A673 (cell line): Measurements from ENCODE around the gene SYNE1. TPM values are rescaled to one million over a fixed set of nuclear protein-coding genes. Genes with fewer than 3 reads are reported as not detected.

Experiments
- BruUV-seq: library from RNA; stranded (reverse); fragments of 400-500 nt; replicated peaks from 2 replicates; lab custom pipeline; 2021; lab: Mats Ljungman, UMichigan
- CTCF ChIA-PET: fragments of 300-600 bp; sonication (Branson Sonifier 250); formaldehyde crosslinking; loops from one replicate; lab custom pipeline; 2022; ENCODE audit warnings: antibody characterized with exemption; lab: Charles Lee
- POLR2A ChIA-PET: fragments of 300-600 bp; sonication (Branson Sonifier 250); formaldehyde crosslinking; loops from one replicate; lab custom pipeline; 2022; ENCODE audit warnings: antibody characterized with exemption; ENCODE audit not compliant: low non-redundant PET; lab: Charles Lee
- DNase-seq: peaks from one replicate; pipeline ENCODE4 v3.0.0-alpha.2; 2015; ENCODE audit warnings: low spot score
- H3K27ac ChIP-seq: fragments of 200-600 bp; sonication (generic); 2 replicates; pipeline ENCODE4 v1.5.1; 2016; ENCODE audit warnings: mixed run types, low read depth, mild to moderate bottlenecking, mixed read lengths, antibody characterized with exemption, low read length; ENCODE audit not compliant: poor library complexity, severe bottlenecking
- H3K27me3 ChIP-seq: fragments of 200-600 bp; sonication (generic); replicated peaks from 2 replicates; pipeline ENCODE4 v1.6.1; 2017; ENCODE audit warnings: mixed run types, low read depth, mild to moderate bottlenecking, mixed read lengths, antibody characterized with exemption, low read length; ENCODE audit not compliant: insufficient read depth, poor library complexity
- H3K36me3 ChIP-seq: fragments of 200-600 bp; sonication (generic); 2 replicates; pipeline ENCODE4 v1.6.1; 2016; ENCODE audit warnings: mixed run types, mild to moderate bottlenecking, mixed read lengths, antibody characterized with exemption, low read length; ENCODE audit not compliant: insufficient read depth, poor library complexity, severe bottlenecking
- H3K4me1 ChIP-seq: fragments of 200-600 bp; sonication (generic); 2 replicates; pipeline ENCODE4 v1.6.1; 2017; ENCODE audit warnings: mixed run types, mild to moderate bottlenecking, mixed read lengths, antibody characterized with exemption, low read length; ENCODE audit not compliant: insufficient read depth, poor library complexity, severe bottlenecking
- H3K4me3 ChIP-seq: fragments of 200-600 bp; sonication (generic); 2 replicates; pipeline ENCODE4 v1.5.1; 2016; ENCODE audit warnings: low read depth, mixed run types, mild to moderate bottlenecking, mixed read lengths, low read length; ENCODE audit not compliant: poor library complexity, severe bottlenecking
- H3K9me3 ChIP-seq: fragments of 200-600 bp; sonication (generic); 2 replicates; pipeline ENCODE4 v1.6.1; 2016; ENCODE audit warnings: mixed run types, low read depth, mild to moderate bottlenecking, mixed read lengths, antibody characterized with exemption, low read length; ENCODE audit not compliant: poor library complexity, severe bottlenecking
- CTCF ChIP-seq: fragments of 300-800, 200-600 bp; sonication (generic); conservative IDR thresholded peaks from 2 replicates; pipeline ENCODE4 v1.5.1; 2017; ENCODE audit warnings: low read depth, mild to moderate bottlenecking, antibody characterized with exemption, low read length, moderate library complexity, mixed read lengths
- EZH2 ChIP-seq: fragments of 200-600 bp; sonication (generic); IDR thresholded peaks from 2 replicates; pipeline ENCODE4 v1.6.1; 2017; ENCODE audit warnings: borderline replicate concordance, low read depth, mild to moderate bottlenecking, mixed read lengths, antibody characterized with exemption, low read length; ENCODE audit not compliant: poor library complexity, severe bottlenecking
- intact Hi-C: fragments of 100-400 bp; cut with micrococcal nuclease; formaldehyde crosslinking; loops from one replicate; pipeline ENCODE4 v1.10.0; 2022; ENCODE audit not compliant: unreplicated experiment
- total RNA-seq: library from RNA; stranded (reverse); gene quantifications from 2 replicates; pipeline ENCODE4 v1.2.3, GENCODE V29; 2021

Gene SYNE1
- total RNA-seq, 1 experiment from 2014 or later: 12.1 TPM

GRCh38 chr6:152195896-152196295 is 441.3 kb downstream of the SYNE1 start:
- Histone ChIP-seq H3K36me3 (no peaks in the 10 kb centered on the region), H3K4me1 (no peaks in the 10 kb centered on the region), H3K9me3 (no peaks in the 10 kb centered on the region), H3K27me3 (no peaks in the 10 kb centered on the region), H3K4me3 (no peak overlapping the region), H3K27ac (no peak overlapping the region)
- no peak for DNase-seq
- CTCF ChIA-PET: no interaction called here
- intact Hi-C loops: no loop called here
- BruUV-seq: no TSS peak
- TF ChIP-seq CTCF (no peak), EZH2 (no peak)
- POLR2A ChIA-PET: no interaction called here

GRCh38 chr6:152189736-152190135 is 447.4 kb downstream of the SYNE1 start:
- intact Hi-C loops: no loop called here
- Histone ChIP-seq H3K36me3 (no peaks in the 10 kb centered on the region), H3K9me3 (no peaks in the 10 kb centered on the region), H3K27me3 (no peaks in the 10 kb centered on the region), H3K4me3 (no peak overlapping the region), H3K27ac (no peak overlapping the region), H3K4me1 (no peaks in the 10 kb centered on the region)
- CTCF ChIA-PET: no interaction called here
- no TSS peak for BruUV-seq
- DNase-seq: no peak
- TF ChIP-seq EZH2 (no peak), CTCF (no peak)
- POLR2A ChIA-PET: no interaction called here

GRCh38 chr6:152188011-152188410 is 449.2 kb downstream of the SYNE1 start:
- TF ChIP-seq CTCF: no peak
- no peak for TF ChIP-seq EZH2
- ChIA-PET POLR2A (no interaction called here), CTCF (no interaction called here)
- Histone ChIP-seq H3K27me3 (no peaks in the 10 kb centered on the region), H3K4me3 (no peak overlapping the region), H3K4me1 (no peaks in the 10 kb centered on the region), H3K27ac (no peak overlapping the region), H3K9me3 (no peaks in the 10 kb centered on the region), H3K36me3 (no peaks in the 10 kb centered on the region)
- intact Hi-C loops: no loop called here
- no peak for DNase-seq
- no TSS peak for BruUV-seq
